ENCODE data around the gene ZBTB37. TPM values are rescaled to one million over a fixed set of nuclear protein-coding genes. Genes with fewer than 3 reads are reported as not detected.

The ZBTB37 gene
- total RNA-seq, 1 experiment from 2014 or later: 5.2 TPM

DNA sequence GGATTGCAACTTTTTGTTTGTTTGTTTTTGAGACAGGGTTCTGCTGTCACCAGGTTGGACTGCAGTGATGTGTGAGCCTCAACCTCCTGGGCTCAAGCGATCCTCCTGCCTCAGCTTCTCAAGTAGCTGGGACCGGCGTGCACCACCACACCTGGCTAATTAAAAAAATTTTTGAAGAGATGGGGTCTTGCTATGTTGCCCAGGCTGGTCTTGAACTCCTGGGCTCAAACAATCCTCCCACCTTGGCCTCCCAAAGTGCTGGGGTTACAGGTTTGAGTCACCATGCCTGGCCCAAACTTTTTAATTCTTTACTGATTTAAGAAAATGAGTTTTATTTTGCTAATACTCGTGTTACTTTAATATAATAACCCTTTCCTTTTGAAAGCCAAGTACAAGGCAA lies 80.4 kb downstream of the ZBTB37 start:
- in situ Hi-C loops (cut with HindIII; ENCODE audit: low sequenced_read_pairs): no loop called here
- no peak for DNase-seq (ENCODE audit: low spot score)

Other genes with a start within 250 kb of the ZBTB37 start
- not detected in 2 replicates for gene TEX50, start 233.0 kb upstream of the ZBTB37 start, total RNA-seq (2014; rRNA removed; shearing (Covaris generic))
- gene ANKRD45, start 198.5 kb upstream of the ZBTB37 start, total RNA-seq (2014; rRNA removed; shearing (Covaris generic)): 0.68 and 0.85 TPM in 2 replicates
- gene KLHL20, start 153.4 kb upstream of the ZBTB37 start, total RNA-seq (2014; rRNA removed; shearing (Covaris generic)): 7.1 and 7.7 TPM in 2 replicates
- gene DARS2, start 43.7 kb upstream of the ZBTB37 start, total RNA-seq (2014; rRNA removed; shearing (Covaris generic)): 36.5 and 40.1 TPM in 2 replicates
- gene CENPL, start 43.5 kb upstream of the ZBTB37 start, total RNA-seq (2014; rRNA removed; shearing (Covaris generic)): 19.0 and 32.2 TPM in 2 replicates
- 490 and 492 TPM in 2 replicates for gene GAS5, start 391 bp upstream of the ZBTB37 start, total RNA-seq (2014; rRNA removed; shearing (Covaris generic))
- gene SERPINC1, start 48.9 kb downstream of the ZBTB37 start, total RNA-seq (2014; rRNA removed; shearing (Covaris generic)): not detected in 2 replicates
- 13.4 and 15.4 TPM in 2 replicates for gene RC3H1, start 154.0 kb downstream of the ZBTB37 start, total RNA-seq (2014; rRNA removed; shearing (Covaris generic))

All from G401 (cell line).